Right forelimb (tissue), 1 donor: ENCODE results near the gene PPP2R2B.

Experiments
- DNase-seq: peaks from one replicate; pipeline ENCODE4 v3.0.0-alpha.2; 2018

PPP2R2B gene

GRCh38 chr5:146690880-146691355 lies 187.6 kb downstream of the PPP2R2B start:
- no peak for DNase-seq

- DNase-seq = no peak
Observed at GRCh38 chr5:146687630-146688029, 190.9 kb downstream of the PPP2R2B start.

- no peak for DNase-seq
Observed at GRCh38 chr5:146683861-146684260, 194.7 kb downstream of the PPP2R2B start.

- DNase-seq = no peak
Observed at GRCh38 chr5:146682899-146683532, 195.5 kb downstream of the PPP2R2B start.

GRCh38 chr5:146681585-146682105 lies 196.9 kb downstream of the PPP2R2B start:
- DNase-seq = no peak

- DNase-seq = no peak
Observed at GRCh38 chr5:146680846-146681584, 197.5 kb downstream of the PPP2R2B start.

- DNase-seq = no peak
Observed at GRCh38 chr5:146675636-146676035, 202.9 kb downstream of the PPP2R2B start.

- DNase-seq = no peak
Observed at GRCh38 chr5:146672866-146673265, 205.7 kb downstream of the PPP2R2B start.

GRCh38 chr5:146671561-146672295 lies 206.8 kb downstream of the PPP2R2B start:
- DNase-seq = no peak

GRCh38 chr5:146669656-146670055 lies 208.9 kb downstream of the PPP2R2B start:
- no peak for DNase-seq

- no peak for DNase-seq
Observed at GRCh38 chr5:146667633-146668272, 210.8 kb downstream of the PPP2R2B start.

GRCh38 chr5:146662229-146662628 lies 216.3 kb downstream of the PPP2R2B start:
- DNase-seq = no peak

- DNase-seq = no peak
Observed at GRCh38 chr5:146660376-146660960, 218.1 kb downstream of the PPP2R2B start.

GRCh38 chr5:146659961-146660360 lies 218.6 kb downstream of the PPP2R2B start:
- DNase-seq = no peak

GRCh38 chr5:146656703-146657102 lies 221.9 kb downstream of the PPP2R2B start:
- no peak for DNase-seq

- DNase-seq = no peak
Observed at GRCh38 chr5:146653560-146653959, 225.0 kb downstream of the PPP2R2B start.

GRCh38 chr5:146652547-146652946 lies 226.0 kb downstream of the PPP2R2B start:
- DNase-seq = no peak

- DNase-seq = no peak
Observed at GRCh38 chr5:146647656-146648199, 230.8 kb downstream of the PPP2R2B start.

- no peak for DNase-seq
Observed at GRCh38 chr5:146646441-146646840, 232.1 kb downstream of the PPP2R2B start.

- no peak for DNase-seq
Observed at GRCh38 chr5:146645342-146645741, 233.2 kb downstream of the PPP2R2B start.

- no peak for DNase-seq
Observed at GRCh38 chr5:146644831-146645230, 233.7 kb downstream of the PPP2R2B start.

- DNase-seq = no peak
Observed at GRCh38 chr5:146643776-146644175, 234.8 kb downstream of the PPP2R2B start.
